Psoas muscle (tissue), 8 donors: ENCODE results near the gene DMBX1. TPM values are rescaled to one million over a fixed set of nuclear protein-coding genes. Genes with fewer than 3 reads are reported as not detected.

ENCODE experiments used
- ATAC-seq, 4 donors: fragments of 200-7000 bp; cut with Tn5 transposase; one replicate each; pipeline ENCODE4 v1.9.1; 2020; ENCODE audit warnings: moderate library complexity in 3 of 4, mild to moderate bottlenecking in 2 of 4
- DNase-seq, 2 donors: peaks; one replicate each; pipeline ENCODE4 v3.0.0-alpha.2; 2020
- H3K27ac ChIP-seq: fragments of 200-600 bp; one replicate; pipeline ENCODE4 v1.8.0; 2022
- H3K27me3 ChIP-seq, 3 donors: fragments of 200-600 bp in 1 of 3; one replicate each; pipeline versions ENCODE4 v1.6.1 to v1.8.0; 2013 to 2022; ENCODE audit warnings: low read length in 2 of 3, mild to moderate bottlenecking in 2 of 3, moderate library complexity in 1 of 3; ENCODE audit not compliant: insufficient read depth in 3 of 3
- H3K36me3 ChIP-seq, 2 donors: fragments of 200-600 bp in 1 of 2; one replicate each; pipeline versions ENCODE4 v1.6.1 to v1.8.0; 2013 to 2022; ENCODE audit warnings: low read depth in 1 of 2, mild to moderate bottlenecking in 1 of 2, moderate library complexity in 1 of 2; ENCODE audit not compliant: insufficient read depth in 1 of 2
- H3K4me1 ChIP-seq: fragments of 200-600 bp; one replicate; pipeline ENCODE4 v1.8.0; 2022
- H3K4me3 ChIP-seq: fragments of 200-600 bp; one replicate; pipeline ENCODE4 v1.8.0; 2022; ENCODE audit warnings: mild to moderate bottlenecking
- H3K9me3 ChIP-seq: fragments of 200-600 bp; one replicate; pipeline ENCODE4 v1.8.0; 2022
- CTCF ChIP-seq: fragments of 200-600 bp; IDR thresholded peaks from one replicate; pipeline ENCODE4 v1.8.0; 2022; ENCODE audit warnings: antibody characterized with exemption
- WGBS, 3 donors: extraction: QIAGEN DNeasy Blood & Tissue Kit; methylation state at CpG; one replicate each; pipeline versions ENCODE4 v1.1.6 to v1.1.7; 2013; 5-methylcytosine and 5-hydroxymethylcytosine counted together
- intact Hi-C, 2 donors: fragments of 100-400 bp; cut with DNase I; formaldehyde crosslinking; loops; one replicate each; pipeline versions ENCODE4 v1.11.0 to v1.14.2; 2022
- polyA plus RNA-seq, 3 donors: library from polyadenylated mRNA; stranded (reverse); fragments of 200-250 nt; gene quantifications; one replicate each; pipeline ENCODE4 v1.2.3, GENCODE V29; 2013
- total RNA-seq, 4 donors: library from RNA; stranded (reverse); fragmentation: NEBNext Ultra II Directional in 2 of 4; extraction: Animal tissue kit (Norgen Biotek cat#: 25700) in 2 of 4; gene quantifications; one replicate each; pipeline versions ENCODE4 v1.2.1 to v1.2.4, GENCODE V29; 2021 to 2023
- donor health status: healthy with polysubstance abuse.
- donor health status: DM: no; HTN: no; CAD: no; lungs with moderate emphysema.
- donor health status: Bipolar disorder and iron deficiency.
- donor health status: healthy.
- donor health status: DM: yes; HTN: yes; CAD: no.
- donor health status: DM: no; HTN: no; CAD: no.
- donor health status: DM: no; HTN: no; CAD: no.
- donor health status: DM: yes; HTN: yes; CAD: no.

DMBX1 gene
- total and polyA plus RNA-seq, 7 donors: not detected

DNA sequence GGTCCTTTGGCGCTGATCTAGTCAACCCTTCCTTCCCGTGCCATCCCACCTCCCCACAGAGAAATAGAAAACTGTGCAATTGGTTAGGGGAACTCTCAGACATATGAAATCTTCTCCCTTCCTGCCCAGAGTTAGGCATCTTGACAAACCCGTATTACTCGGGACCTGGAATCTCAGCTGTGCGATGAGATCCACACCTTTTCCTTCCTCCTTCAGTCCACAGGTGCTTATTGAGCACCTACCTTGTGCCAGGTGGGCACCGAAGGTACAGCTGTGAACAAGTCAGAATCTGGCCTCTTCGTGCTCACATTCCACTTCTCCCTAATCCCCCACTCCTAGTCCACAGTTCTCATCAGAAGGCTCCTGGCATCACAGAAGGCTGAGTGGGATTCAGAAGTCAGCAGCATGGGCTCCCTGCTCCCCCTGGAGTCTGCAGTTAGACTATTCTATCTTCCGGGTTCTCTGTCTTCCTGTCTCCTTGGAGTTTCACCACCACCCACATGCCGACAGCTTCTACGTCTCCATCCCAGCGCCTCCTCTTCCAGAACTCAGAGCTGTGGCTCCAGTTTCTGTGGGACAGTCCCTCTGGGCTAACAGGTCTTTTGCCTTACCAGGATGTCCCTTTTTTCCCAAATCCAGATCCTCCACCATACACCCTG is 38.8 kb downstream of the DMBX1 start:
- no peak overlapping the region for H3K4me3 ChIP-seq
- DNase-seq: no peak
- 35 to 40% (median 39%) methylated on average over 11 of the region's 11 CpGs for whole genome bisulfite sequencing, 3 donors
- H3K36me3 ChIP-seq: no peaks in the 10 kb centered on the region
- H3K27ac ChIP-seq: no peak overlapping the region
- peaks cover 0 to 10% (median 6%) of the 10 kb centered on the region in 3 donors for H3K27me3 ChIP-seq
- TF ChIP-seq CTCF: no peak
- H3K9me3 ChIP-seq: no peaks in the 10 kb centered on the region
- intact Hi-C loops: loop anchor here (1.0 kb wide), 4 partner anchors 49 to 122 kb away; no protein-coding TSS in a partner anchor
- ATAC-seq: no peak
- H3K4me1 ChIP-seq: no peaks in the 10 kb centered on the region

- no peak for ATAC-seq
- intact Hi-C loops: no loop called here
These were observed 39.5 kb downstream of the DMBX1 start for GRCh38 chr1:46529031-46529630.

GRCh38 chr1:46530311-46530710 is 40.7 kb downstream of the DMBX1 start:
- no peak for DNase-seq
- 69 to 74% (median 70%) methylated on average over 3 of the region's 3 CpGs for whole genome bisulfite sequencing, 3 donors
- peaks cover 0 to 10% (median 6%) of the 10 kb centered on the region in 3 donors for H3K27me3 ChIP-seq
- H3K4me1 ChIP-seq: no peaks in the 10 kb centered on the region
- no peak overlapping the region for H3K27ac ChIP-seq
- H3K36me3 ChIP-seq: no peaks in the 10 kb centered on the region
- no peak overlapping the region for H3K4me3 ChIP-seq
- no peak for TF ChIP-seq CTCF
- intact Hi-C loops: loop anchor here (5.0 kb wide), 1 partner anchor 192 kb away; no protein-coding TSS in a partner anchor
- H3K9me3 ChIP-seq: no peaks in the 10 kb centered on the region
- ATAC-seq: no peak

More at GRCh38 chr1:46529031-46529630, 39.5 kb downstream of the DMBX1 start:
- 50 to 52% (median 50%) methylated on average over 4 of the region's 4 CpGs for WGBS, 3 donors
- peaks cover 0 to 10% (median 6%) of the 10 kb centered on the region in 3 donors for H3K27me3 ChIP-seq
- H3K9me3 ChIP-seq: no peaks in the 10 kb centered on the region
- no peak for TF ChIP-seq CTCF
- H3K4me3 ChIP-seq: no peak overlapping the region
- DNase-seq: no peak
- no peaks in the 10 kb centered on the region for H3K4me1 ChIP-seq
- H3K27ac ChIP-seq: no peak overlapping the region
- H3K36me3 ChIP-seq: no peaks in the 10 kb centered on the region

DNA sequence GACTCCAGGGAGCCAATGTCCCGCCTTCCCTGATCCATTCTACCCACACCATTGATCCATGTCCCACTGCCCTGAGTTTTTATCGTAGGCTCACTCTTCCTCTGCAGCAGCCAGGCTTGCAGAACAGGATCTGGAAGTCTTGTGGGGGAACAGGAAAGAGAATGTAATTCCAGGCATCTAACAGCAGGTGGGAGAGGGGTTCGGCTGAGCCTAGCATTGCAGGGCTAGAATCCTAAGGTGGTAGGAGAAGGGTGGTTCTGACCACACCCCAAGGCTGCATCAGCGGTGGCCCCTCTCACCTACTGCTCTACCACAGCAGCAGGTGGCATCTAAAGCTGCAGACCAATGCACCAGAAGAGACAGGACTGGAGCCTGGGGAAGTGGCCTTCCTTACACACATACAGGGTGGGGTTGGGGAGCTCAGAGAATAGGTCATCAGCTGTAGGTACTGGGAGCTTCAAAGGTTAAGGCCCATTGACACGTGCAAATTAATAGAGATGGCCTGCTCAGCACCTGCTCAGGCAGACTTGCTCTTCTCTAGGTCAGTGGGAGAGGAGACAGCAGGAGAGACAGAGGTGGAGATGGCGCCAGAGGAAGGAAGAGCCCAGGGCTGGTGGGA is 41.3 kb downstream of the DMBX1 start:
- intact Hi-C loops: loop anchor here (5.0 kb wide), 1 partner anchor 191 kb away; no protein-coding TSS in a partner anchor
- Histone ChIP-seq H3K27me3 (peaks cover 0 to 10% (median 4%) of the 10 kb centered on the region in 3 donors), H3K4me3 (no peak overlapping the region), H3K4me1 (no peaks in the 10 kb centered on the region), H3K9me3 (no peaks in the 10 kb centered on the region), H3K36me3 (no peaks in the 10 kb centered on the region), H3K27ac (no peak overlapping the region)
- DNase-seq (no peak), ATAC-seq (no peak)
- TF ChIP-seq CTCF: no peak
- WGBS, 3 donors: 66 to 70% (median 67%) methylated on average over 6 of the region's 6 CpGs
